HFF-Myc (cell line): ENCODE data around the gene HABP2.

Experiments
- DNase-seq: peaks from one replicate; pipeline ENCODE4 v3.0.0-alpha.2; 2011; ENCODE audit warnings: low read depth; ENCODE audit errors: extremely low read depth
- H3K4me3 ChIP-seq: replicated peaks from 2 replicates; pipeline ENCODE4 v1.5.1; 2011; ENCODE audit warnings: low read depth, mild to moderate bottlenecking, control low read depth, low read length
- CTCF ChIP-seq: IDR thresholded peaks from 2 replicates; pipeline ENCODE4 v1.5.1; 2012; ENCODE audit warnings: mild to moderate bottlenecking, low read depth, low read length, control low read depth; ENCODE audit errors: missing control alignments

The HABP2 gene

GRCh38 chr10:113627836-113628235 is 75.0 kb downstream of the HABP2 start:
- no peak for TF ChIP-seq CTCF
- no peak overlapping the region for H3K4me3 ChIP-seq
- DNase-seq = no peak

- no peak for DNase-seq
- TF ChIP-seq CTCF = no peak
- H3K4me3 ChIP-seq = no peak overlapping the region
Measured at GRCh38 chr10:113628607-113629153, 75.8 kb downstream of the HABP2 start.

GRCh38 chr10:113630929-113631533 is 78.2 kb downstream of the HABP2 start:
- no peak for TF ChIP-seq CTCF
- no peak for DNase-seq
- no peak overlapping the region for H3K4me3 ChIP-seq

- DNase-seq = no peak
- no peak for TF ChIP-seq CTCF
- no peak overlapping the region for H3K4me3 ChIP-seq
Measured at GRCh38 chr10:113631684-113632367, 79.0 kb downstream of the HABP2 start.
